Neural progenitor cell (in vitro differentiated cells): ENCODE measurements around the gene XAB2.

Experiments used
- CTCF ChIP-seq: fragments of 200-600 bp; sonication (generic); IDR thresholded peaks from 2 replicates; pipeline ENCODE4 v1.5.1; 2017; ENCODE audit warnings: antibody characterized with exemption, mild to moderate bottlenecking
- EZH2 ChIP-seq: fragments of 200-600 bp; sonication (generic); IDR thresholded peaks from 2 replicates; pipeline ENCODE4 v1.6.1; 2017; ENCODE audit warnings: antibody characterized with exemption, mild to moderate bottlenecking, moderate library complexity
- EZH2phosphoT487 ChIP-seq: fragments of 200-600 bp; sonication (generic); IDR thresholded peaks from 2 replicates; pipeline ENCODE4 v1.6.1; 2017; ENCODE audit warnings: antibody characterized with exemption

GRCh38 chr19:7617172-7617571 is 12.2 kb downstream of the XAB2 start:
- TF ChIP-seq EZH2 (no peak), CTCF (no peak), EZH2phosphoT487 (no peak)
